ENCODE data around the gene PISD.

Gene PISD

DNA sequence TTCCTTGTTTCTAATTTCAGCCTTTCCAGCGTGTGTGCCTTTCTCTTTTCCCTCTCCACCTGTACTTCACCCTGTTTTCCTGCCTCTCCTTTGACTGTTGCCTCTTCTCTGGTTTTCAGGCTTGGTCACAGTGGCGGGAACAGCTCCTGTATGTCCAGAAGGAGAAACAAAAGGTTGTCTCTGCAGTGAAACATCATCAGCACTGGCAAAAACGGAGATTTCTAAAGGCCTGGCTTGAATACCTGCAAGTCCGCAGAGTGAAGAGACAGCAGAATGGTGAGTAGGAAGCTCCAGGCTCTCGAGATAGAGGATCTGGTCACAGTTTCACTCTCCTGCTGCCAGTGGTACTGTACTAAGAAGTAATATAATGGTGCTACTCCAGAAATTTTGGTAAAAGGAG is 89.1 kb downstream of the PISD start:
- no peak for DNase-seq (ENCODE audit: low read depth)

DNA sequence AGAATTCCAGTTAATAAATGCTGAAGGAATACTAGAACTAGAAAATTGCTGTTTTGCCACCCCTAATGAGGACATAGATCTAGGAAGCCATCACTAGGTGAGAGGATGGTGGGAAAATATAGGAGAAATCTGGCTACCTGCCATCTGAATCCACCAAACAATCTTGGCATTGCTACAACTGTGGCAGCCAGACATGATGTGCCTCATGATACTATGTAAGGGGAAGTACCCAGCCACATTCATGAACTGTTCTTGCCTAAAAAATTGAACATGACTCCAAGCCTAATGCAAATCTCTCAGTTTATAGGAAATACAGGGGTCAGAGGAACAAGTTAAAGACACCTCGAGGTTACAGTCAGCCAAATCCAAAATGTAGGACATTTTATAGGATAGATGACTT is 92.9 kb downstream of the PISD start:
- no peak for DNase-seq (ENCODE audit: low read depth)

Measured in stimulated activated CD8-positive, alpha-beta memory T cell treated with anti-CD3 and anti-CD28 coated beads, Interleukin-12 subunit alpha, Interleukin-12 subunit beta, amount 100 ng/mL, for 1 hour (primary cell).